ENCODE results near the gene CTSF.
"Not testable (repeated sequence)": the region's sequence is repeated elsewhere in the genome, so short reads cannot be mapped to it uniquely, and the experiment has no call there.

CTSF gene

GRCh38 chr11:66609721-66610617 is 41.6 kb upstream of the CTSF start:
- Histone ChIP-seq H3K9me3 (no peaks in the 10 kb centered on the region), H3K36me3 (peaks cover 15% of the 10 kb centered on the region), H3K27ac (no peak overlapping the region), H3K4me3 (ENCODE audit: low read depth in 1 of 2, low read length in 1 of 2) (no peak overlapping the region), H3K27me3 (no peaks in the 10 kb centered on the region), H3K4me1 (ENCODE audit: control insufficient read depth in 1 of 2, insufficient read depth in 1 of 2, low read depth in 1 of 2, low read length in 1 of 2) (no peaks in the 10 kb centered on the region)
- no peak for TF ChIP-seq CTCF (IDR thresholded peaks at IDR 0.05)

GRCh38 chr11:66607126-66607834 is 38.9 kb upstream of the CTSF start:
- H3K27me3 ChIP-seq, result no peaks in the 10 kb centered on the region
- no peaks in the 10 kb centered on the region for H3K4me1 ChIP-seq (ENCODE audit: control insufficient read depth in 1 of 2, insufficient read depth in 1 of 2, low read depth in 1 of 2, low read length in 1 of 2)
- H3K4me3 ChIP-seq (ENCODE audit: low read depth in 1 of 2, low read length in 1 of 2), result no peak overlapping the region
- H3K27ac ChIP-seq, result no peak overlapping the region
- no peaks in the 10 kb centered on the region for H3K9me3 ChIP-seq
- no peak for TF ChIP-seq CTCF (IDR thresholded peaks at IDR 0.05)
- H3K36me3 ChIP-seq, result peaks cover 29% of the 10 kb centered on the region

DNA sequence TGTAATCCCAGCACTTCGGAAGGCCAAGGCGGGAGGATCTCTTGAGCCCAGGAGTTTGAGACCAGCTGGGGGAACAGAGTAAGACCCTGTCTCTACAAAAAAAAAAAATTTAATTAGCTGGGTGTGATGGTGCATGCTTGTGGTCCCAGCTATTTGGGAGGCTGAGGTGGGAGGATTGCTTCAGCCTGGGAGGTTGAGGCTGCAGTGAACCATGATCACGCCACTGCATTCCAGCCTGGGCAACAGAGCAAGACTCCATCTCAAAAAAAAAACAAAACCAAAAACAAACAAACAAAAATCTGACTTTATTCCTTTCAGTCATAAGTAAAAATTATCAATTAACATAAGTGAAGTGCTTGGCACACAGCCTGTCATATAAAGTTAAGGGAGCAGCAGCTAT is 38.2 kb upstream of the CTSF start:
- not testable (repeated sequence) for H3K27me3 ChIP-seq; H3K9me3 ChIP-seq; H3K27ac ChIP-seq; H3K4me1 ChIP-seq (ENCODE audit: control insufficient read depth in 1 of 2, insufficient read depth in 1 of 2, low read depth in 1 of 2, low read length in 1 of 2); H3K4me3 ChIP-seq (ENCODE audit: low read depth in 1 of 2, low read length in 1 of 2)
- H3K36me3 ChIP-seq, result peaks cover 29% of the 10 kb centered on the region

GRCh38 chr11:66604155-66604554 is 35.7 kb upstream of the CTSF start:
- Histone ChIP-seq H3K4me1 (ENCODE audit: control insufficient read depth in 1 of 2, insufficient read depth in 1 of 2, low read depth in 1 of 2, low read length in 1 of 2) (peaks cover 0 to 6% of the 10 kb centered on the region in 2 experiments), H3K27ac (no peak overlapping the region), H3K4me3 (ENCODE audit: low read depth in 1 of 2, low read length in 1 of 2) (no peak overlapping the region), H3K27me3 (no peaks in the 10 kb centered on the region), H3K36me3 (peaks cover 43% of the 10 kb centered on the region), H3K9me3 (no peaks in the 10 kb centered on the region)
- TF ChIP-seq CTCF (IDR thresholded peaks at IDR 0.05), result no peak

DNA sequence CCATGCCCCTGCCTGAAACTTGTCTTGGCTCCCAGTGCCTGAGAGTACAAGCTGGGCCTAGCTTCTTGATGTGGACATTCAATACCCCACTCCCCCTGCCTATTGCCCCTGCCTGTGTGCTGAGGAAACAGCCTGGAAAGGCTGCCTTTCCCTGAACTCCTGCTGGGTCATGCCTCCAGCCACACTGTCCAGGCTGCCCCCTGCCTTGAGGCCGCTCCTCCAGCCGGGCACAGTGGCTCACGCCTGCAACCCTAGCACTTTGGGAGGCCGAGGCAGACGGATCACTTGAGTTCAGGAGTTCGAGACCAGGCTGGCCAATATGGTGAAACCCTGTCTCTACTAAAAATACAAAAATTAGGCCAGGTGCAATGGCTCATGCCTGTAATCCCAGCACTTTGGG is 34.7 kb upstream of the CTSF start:
- Histone ChIP-seq H3K4me1 (ENCODE audit: control insufficient read depth in 1 of 2, insufficient read depth in 1 of 2, low read depth in 1 of 2, low read length in 1 of 2) (peaks cover 0 to 6% of the 10 kb centered on the region in 2 experiments), H3K27ac (no peak overlapping the region), H3K4me3 (ENCODE audit: low read depth in 1 of 2, low read length in 1 of 2) (no peak overlapping the region), H3K9me3 (no peaks in the 10 kb centered on the region), H3K27me3 (no peaks in the 10 kb centered on the region), H3K36me3 (peaks cover 46% of the 10 kb centered on the region)
- TF ChIP-seq CTCF (IDR thresholded peaks at IDR 0.05), result no peak
